ENCODE data around the gene PCP2.

GRCh38 chr19:7662657-7663056 is 29.1 kb upstream of the PCP2 start:
- TF ChIP-seq EZH2 (IDR thresholded peaks at IDR 0.05; ENCODE audit: insufficient read depth, poor library complexity, severe bottlenecking): no peak
- TF ChIP-seq EZH2phosphoT487 (IDR thresholded peaks at IDR 0.05; ENCODE audit: insufficient read depth, low read depth): no peak

Data from GM23248 (cell line).